ENCODE results near the gene EYS.

The EYS gene

GRCh38 chr6:63685446-63686379 lies 2021.3 kb downstream of the EYS start:
- Histone ChIP-seq H3K9me3 (ENCODE audit: low read depth, low read length) (no peaks in the 10 kb centered on the region), H3K36me3 (ENCODE audit: insufficient read depth, low read length) (peaks cover 56% of the 10 kb centered on the region), H3K27ac (no peak overlapping the region), H3K9ac (ENCODE audit: insufficient read length) (no peak overlapping the region), H3K4me3 (no peak overlapping the region)
- no peak for DNase-seq (ENCODE audit: low read depth, low spot score)
- TF ChIP-seq EZH2 (IDR thresholded peaks at IDR 0.05) (no peak), FOXP2 (optimal IDR thresholded peaks at IDR 0.05; ENCODE audit: control extremely low read depth, extremely low read length, insufficient read depth) (no peak), POLR2AphosphoS5 (IDR thresholded peaks at IDR 0.05; ENCODE audit: borderline replicate concordance, low read depth, low read length) (no peak)

DNA sequence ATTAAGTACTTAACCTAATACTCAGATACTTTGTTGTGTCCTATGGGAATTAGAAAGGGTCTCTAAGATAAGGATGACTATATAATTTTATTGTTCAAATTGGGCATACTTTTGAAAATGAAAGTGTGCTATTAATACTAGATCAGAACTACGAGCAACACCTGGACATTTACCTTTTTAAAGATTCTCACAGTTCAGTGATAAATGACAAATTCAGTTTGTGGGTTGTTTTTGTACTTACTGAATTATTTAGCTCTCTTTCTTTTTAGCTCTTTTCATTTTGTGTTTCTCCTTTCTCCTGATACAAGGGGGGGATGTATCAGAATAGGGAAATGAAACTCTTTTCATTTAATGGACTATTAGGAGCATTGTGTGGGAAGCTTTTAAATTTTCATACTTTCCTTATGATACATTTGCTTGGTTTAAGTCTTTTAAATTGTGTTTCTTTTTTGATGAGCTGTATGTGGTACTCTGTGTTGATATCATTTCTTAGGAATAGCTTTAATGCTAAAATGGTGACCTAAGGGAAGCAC lies 2023.9 kb downstream of the EYS start:
- TF ChIP-seq POLR2AphosphoS5 (IDR thresholded peaks at IDR 0.05; ENCODE audit: borderline replicate concordance, low read depth, low read length), result no peak
- TF ChIP-seq FOXP2 (optimal IDR thresholded peaks at IDR 0.05; ENCODE audit: control extremely low read depth, extremely low read length, insufficient read depth), result no peak
- no peak for TF ChIP-seq EZH2 (IDR thresholded peaks at IDR 0.05)
- no peaks in the 10 kb centered on the region for H3K9me3 ChIP-seq (ENCODE audit: low read depth, low read length)
- H3K4me3 ChIP-seq, result no peak overlapping the region
- H3K36me3 ChIP-seq (ENCODE audit: insufficient read depth, low read length), result peaks cover 78% of the 10 kb centered on the region
- no peak overlapping the region for H3K9ac ChIP-seq (ENCODE audit: insufficient read length)
- DNase-seq (ENCODE audit: low read depth, low spot score), result no peak
- H3K27ac ChIP-seq, result no peak overlapping the region

GRCh38 chr6:63677282-63677681 lies 2029.7 kb downstream of the EYS start:
- TF ChIP-seq EZH2 (IDR thresholded peaks at IDR 0.05) (no peak), FOXP2 (optimal IDR thresholded peaks at IDR 0.05; ENCODE audit: control extremely low read depth, extremely low read length, insufficient read depth) (no peak), POLR2AphosphoS5 (IDR thresholded peaks at IDR 0.05; ENCODE audit: borderline replicate concordance, low read depth, low read length) (no peak)
- Histone ChIP-seq H3K9me3 (ENCODE audit: low read depth, low read length) (no peaks in the 10 kb centered on the region), H3K9ac (ENCODE audit: insufficient read length) (no peak overlapping the region), H3K4me3 (no peak overlapping the region), H3K27ac (no peak overlapping the region), H3K36me3 (ENCODE audit: insufficient read depth, low read length) (peaks cover 45% of the 10 kb centered on the region)
- no peak for DNase-seq (ENCODE audit: low read depth, low spot score)

GRCh38 chr6:63676412-63677114 lies 2030.5 kb downstream of the EYS start:
- peaks cover 40% of the 10 kb centered on the region for H3K36me3 ChIP-seq (ENCODE audit: insufficient read depth, low read length)
- no peak overlapping the region for H3K27ac ChIP-seq

GRCh38 chr6:63675138-63675537 lies 2031.9 kb downstream of the EYS start:
- Histone ChIP-seq H3K27ac (no peak overlapping the region), H3K9ac (ENCODE audit: insufficient read length) (no peak overlapping the region), H3K36me3 (ENCODE audit: insufficient read depth, low read length) (peaks cover 35% of the 10 kb centered on the region), H3K9me3 (ENCODE audit: low read depth, low read length) (no peaks in the 10 kb centered on the region), H3K4me3 (no peak overlapping the region; the same call in 1 of the 2 replicates)
- TF ChIP-seq EZH2 (IDR thresholded peaks at IDR 0.05) (no peak), FOXP2 (optimal IDR thresholded peaks at IDR 0.05; ENCODE audit: control extremely low read depth, extremely low read length, insufficient read depth) (no peak), POLR2AphosphoS5 (IDR thresholded peaks at IDR 0.05; ENCODE audit: borderline replicate concordance, low read depth, low read length) (no peak)
- DNase-seq (ENCODE audit: low read depth, low spot score), result no peak

More at GRCh38 chr6:63676412-63677114, 2030.5 kb downstream of the EYS start:
- Histone ChIP-seq H3K9me3 (ENCODE audit: low read depth, low read length) (no peaks in the 10 kb centered on the region), H3K9ac (ENCODE audit: insufficient read length) (no peak overlapping the region), H3K4me3 (no peak overlapping the region)
- no peak for DNase-seq (ENCODE audit: low read depth, low spot score)
- TF ChIP-seq FOXP2 (optimal IDR thresholded peaks at IDR 0.05; ENCODE audit: control extremely low read depth, extremely low read length, insufficient read depth) (no peak), EZH2 (IDR thresholded peaks at IDR 0.05) (no peak), POLR2AphosphoS5 (IDR thresholded peaks at IDR 0.05; ENCODE audit: borderline replicate concordance, low read depth, low read length) (no peak)

- no peak for DNase-seq (ENCODE audit: low read depth, low spot score)
- Histone ChIP-seq H3K9me3 (ENCODE audit: low read depth, low read length) (no peaks in the 10 kb centered on the region), H3K27ac (no peak overlapping the region; the same call in 1 of the 2 replicates), H3K9ac (ENCODE audit: insufficient read length) (no peak overlapping the region), H3K4me3 (peak overlapping the region; percentile 37; the same call in 1 of the 2 replicates), H3K36me3 (ENCODE audit: insufficient read depth, low read length) (peaks cover 30% of the 10 kb centered on the region)
- no peak for TF ChIP-seq FOXP2 (optimal IDR thresholded peaks at IDR 0.05; ENCODE audit: control extremely low read depth, extremely low read length, insufficient read depth)
- no peak for TF ChIP-seq POLR2AphosphoS5 (IDR thresholded peaks at IDR 0.05; ENCODE audit: borderline replicate concordance, low read depth, low read length)
- TF ChIP-seq EZH2 (IDR thresholded peaks at IDR 0.05), result no peak
These were observed 2032.4 kb downstream of the EYS start for GRCh38 chr6:63674635-63675034.

- no peak for DNase-seq (ENCODE audit: low read depth, low spot score)
- Histone ChIP-seq H3K9ac (ENCODE audit: insufficient read length) (no peak overlapping the region), H3K9me3 (ENCODE audit: low read depth, low read length) (no peaks in the 10 kb centered on the region), H3K4me3 (no peak overlapping the region), H3K27ac (no peak overlapping the region), H3K36me3 (ENCODE audit: insufficient read depth, low read length) (peaks cover 20% of the 10 kb centered on the region)
- TF ChIP-seq FOXP2 (optimal IDR thresholded peaks at IDR 0.05; ENCODE audit: control extremely low read depth, extremely low read length, insufficient read depth) (no peak), POLR2AphosphoS5 (IDR thresholded peaks at IDR 0.05; ENCODE audit: borderline replicate concordance, low read depth, low read length) (no peak), EZH2 (IDR thresholded peaks at IDR 0.05) (no peak)
These were observed 2033.3 kb downstream of the EYS start for GRCh38 chr6:63673692-63674091.

DNA sequence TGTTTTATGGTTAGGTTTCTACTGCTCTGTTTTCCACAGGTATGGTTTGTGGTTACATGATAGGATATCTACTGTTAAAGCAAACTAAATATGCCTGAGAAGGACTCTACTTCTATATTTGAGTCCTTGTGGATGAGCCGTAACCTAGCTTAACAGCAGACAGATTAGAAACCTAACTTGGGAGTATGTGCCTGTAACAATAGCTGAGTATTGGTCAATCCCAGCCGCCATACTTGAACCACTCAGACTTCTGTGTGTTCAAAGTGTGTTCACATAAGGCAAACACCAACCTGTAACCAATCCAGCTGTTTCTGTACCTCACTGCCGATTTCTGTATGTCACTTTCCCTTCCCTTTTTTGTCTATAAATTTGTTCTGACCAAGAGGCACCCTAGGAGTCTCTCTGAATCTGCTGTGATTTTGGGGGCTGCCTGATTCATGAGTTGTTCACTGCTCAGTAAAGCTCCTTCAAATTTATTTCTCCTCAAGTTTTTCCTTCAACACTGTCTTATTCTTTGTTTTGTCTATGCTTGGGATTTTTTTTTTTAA lies 2034.4 kb downstream of the EYS start:
- no peak overlapping the region for H3K27ac ChIP-seq
- no peak for DNase-seq (ENCODE audit: low read depth, low spot score)
- TF ChIP-seq POLR2AphosphoS5 (IDR thresholded peaks at IDR 0.05; ENCODE audit: borderline replicate concordance, low read depth, low read length) (no peak), FOXP2 (optimal IDR thresholded peaks at IDR 0.05; ENCODE audit: control extremely low read depth, extremely low read length, insufficient read depth) (no peak), EZH2 (IDR thresholded peaks at IDR 0.05) (no peak)
- no peaks in the 10 kb centered on the region for H3K9me3 ChIP-seq (ENCODE audit: low read depth, low read length)
- no peak overlapping the region for H3K4me3 ChIP-seq
- H3K36me3 ChIP-seq (ENCODE audit: insufficient read depth, low read length), result peaks cover 24% of the 10 kb centered on the region
- no peak overlapping the region for H3K9ac ChIP-seq (ENCODE audit: insufficient read length)

All from SK-N-MC (cell line).